GM18505 (cell line): ENCODE measurements around the gene MCHR1.

ENCODE experiments used
- ATAC-seq: cut with Tn5 transposase; IDR thresholded peaks from one replicate; pipeline ENCODE4 v1.9.1; 2021; ENCODE audit not compliant: unreplicated experiment
- POLR2A ChIP-seq: IDR thresholded peaks from 4 replicates; pipeline ENCODE4 v1.6.1; 2011; ENCODE audit warnings: borderline replicate concordance; ENCODE audit not compliant: insufficient read depth, insufficient read length; ENCODE audit errors: extremely low read depth

MCHR1 gene

DNA sequence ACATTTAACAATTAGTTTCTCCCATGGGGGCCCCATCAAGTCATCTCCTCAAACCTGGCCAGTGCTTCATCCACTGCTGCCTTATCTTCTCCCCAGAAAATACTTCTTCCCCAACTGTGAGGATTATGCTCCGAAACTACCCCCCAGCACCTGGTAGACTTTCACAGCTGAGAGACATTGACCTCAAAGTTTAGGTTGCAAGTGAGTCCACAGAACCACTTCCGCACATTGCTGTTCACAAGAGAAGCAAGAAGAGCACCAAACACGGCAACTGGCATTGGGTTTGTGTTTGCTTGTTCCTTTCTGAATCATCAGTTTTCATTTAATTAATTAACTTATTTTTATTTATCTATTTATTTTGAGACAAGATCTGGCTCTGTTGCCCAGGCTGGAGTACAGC, 6.1 kb downstream of the MCHR1 start:
- no peak for ATAC-seq
- no peak for TF ChIP-seq POLR2A

DNA sequence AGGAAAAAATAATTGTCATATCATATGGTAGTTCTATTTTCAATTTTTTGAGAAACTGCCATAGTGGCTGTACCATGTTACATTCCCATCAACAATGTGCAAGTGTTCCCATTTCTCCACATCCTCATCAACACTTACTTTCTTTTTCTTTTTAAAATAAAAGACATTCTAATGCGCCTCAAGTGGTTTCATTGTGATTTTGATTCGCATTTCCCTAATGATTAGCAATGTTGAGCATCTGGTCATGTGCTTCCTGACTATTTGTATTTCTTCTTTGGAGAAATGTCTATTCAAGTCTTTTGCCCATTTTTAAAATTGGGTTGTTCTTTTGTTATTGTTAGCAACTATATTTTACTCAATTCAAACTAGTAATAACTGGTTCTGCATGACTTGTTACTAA, 8.4 kb downstream of the MCHR1 start:
- TF ChIP-seq POLR2A = no peak
- ATAC-seq = no peak

GRCh38 chr22:40690370-40690769, 11.1 kb downstream of the MCHR1 start:
- TF ChIP-seq POLR2A = no peak
- ATAC-seq = no peak

DNA sequence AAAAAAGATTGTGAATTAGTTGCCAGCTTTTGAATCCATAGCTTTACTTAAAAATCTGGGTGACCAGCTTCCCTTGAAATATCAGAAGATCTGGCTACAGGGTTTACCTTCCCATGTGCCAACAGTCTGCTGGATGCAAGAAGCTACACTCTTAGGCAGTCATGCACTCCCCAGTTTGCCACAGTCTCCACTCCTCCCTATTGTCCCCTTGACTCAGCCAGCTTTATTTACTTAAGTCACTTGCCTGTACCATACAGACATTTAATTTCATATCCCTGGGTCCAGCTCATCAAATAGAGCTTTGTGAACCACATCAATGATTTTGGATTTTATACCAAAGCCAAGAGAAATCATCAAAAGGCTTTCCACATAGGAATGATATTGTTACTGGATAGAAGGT, 12.2 kb downstream of the MCHR1 start:
- no peak for TF ChIP-seq POLR2A
- ATAC-seq = no peak

DNA sequence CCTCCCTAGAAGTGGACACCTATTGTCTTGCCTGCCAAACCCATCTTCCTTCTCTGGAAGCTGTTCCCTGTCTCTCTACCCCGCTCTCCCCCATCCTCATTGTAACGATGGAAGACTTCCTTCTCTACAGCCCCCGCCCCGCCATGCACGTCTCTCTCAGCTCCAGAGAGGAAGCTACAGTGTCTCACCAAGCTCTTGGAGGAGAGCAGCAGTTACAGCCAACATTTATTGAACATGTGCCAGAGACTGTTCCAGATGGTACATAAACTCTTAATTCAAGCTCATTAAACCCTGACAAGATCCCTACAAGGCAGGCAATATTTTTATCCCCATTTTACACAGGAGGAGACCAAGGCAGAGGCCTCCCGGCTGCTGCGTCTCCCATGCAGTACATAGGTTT, 15.1 kb downstream of the MCHR1 start:
- ATAC-seq = no peak
- TF ChIP-seq POLR2A = no peak

DNA sequence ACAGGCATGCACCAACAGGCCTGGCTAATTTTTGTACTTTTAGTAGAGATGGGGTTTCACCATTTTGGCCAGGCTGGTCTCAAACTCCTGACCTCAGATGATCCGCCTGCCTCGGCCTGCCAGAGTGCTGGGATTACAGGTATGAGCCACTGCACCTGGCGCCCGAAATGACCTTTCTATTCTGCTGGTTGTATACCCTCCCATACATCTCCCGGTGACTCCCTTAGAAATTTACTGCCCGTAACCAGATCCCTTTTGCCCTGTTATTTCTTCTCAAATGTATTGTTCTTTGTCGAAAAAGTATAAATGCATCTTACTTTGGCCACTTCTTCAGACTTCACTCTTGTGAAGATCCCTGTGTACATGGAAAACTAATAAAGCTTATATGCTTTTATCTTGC, 22.0 kb downstream of the MCHR1 start:
- no peak for TF ChIP-seq POLR2A
- no peak for ATAC-seq

DNA sequence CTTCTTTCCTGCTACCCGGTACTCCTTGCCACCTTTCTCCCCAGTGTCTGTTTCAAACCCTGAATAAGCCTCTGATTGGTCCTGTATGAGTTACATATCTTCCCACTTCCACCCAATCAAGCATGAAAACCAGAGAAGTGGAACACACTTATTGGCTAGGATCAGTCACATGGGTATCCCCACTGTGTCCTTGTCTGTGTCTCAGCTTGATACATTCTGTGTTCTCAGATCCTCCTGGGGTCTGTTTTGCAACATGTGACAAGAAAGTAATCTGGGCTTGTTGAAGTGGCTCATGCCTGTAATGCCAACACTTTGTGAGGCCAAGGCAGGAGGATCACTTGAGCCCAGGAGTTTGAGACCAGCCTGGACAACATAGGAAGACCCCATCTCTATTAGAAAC, 23.9 kb downstream of the MCHR1 start:
- TF ChIP-seq POLR2A = no peak
- ATAC-seq = no peak

- ATAC-seq = no peak
These were observed 24.5 kb downstream of the MCHR1 start for GRCh38 chr22:40703736-40704135.

GRCh38 chr22:40705918-40706682, 26.8 kb downstream of the MCHR1 start:
- no peak for TF ChIP-seq POLR2A
- ATAC-seq = no peak

More at GRCh38 chr22:40703736-40704135, 24.5 kb downstream of the MCHR1 start:
- TF ChIP-seq POLR2A = no peak

DNA sequence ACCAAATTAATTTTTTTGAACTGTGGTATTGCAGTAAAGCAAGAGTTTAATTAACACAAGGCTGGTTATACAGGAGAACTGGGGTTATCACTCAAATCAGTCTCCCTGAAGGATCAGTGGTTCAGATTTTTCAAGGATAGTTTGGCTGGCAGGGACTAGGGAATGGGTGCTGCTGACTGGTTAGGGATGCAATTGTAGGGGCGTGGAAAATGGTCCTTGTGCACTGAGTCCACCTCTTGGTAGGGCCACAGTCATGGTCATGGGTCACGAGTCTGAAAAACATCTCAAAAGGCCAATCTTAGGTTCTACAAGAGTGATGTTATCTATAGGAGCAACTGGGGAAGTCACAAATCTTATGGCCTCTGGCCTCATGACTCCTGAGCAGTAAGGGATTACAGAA, 27.9 kb downstream of the MCHR1 start:
- TF ChIP-seq POLR2A = no peak
- no peak for ATAC-seq

- ATAC-seq = no peak
- TF ChIP-seq POLR2A = no peak
These were observed 28.9 kb downstream of the MCHR1 start for GRCh38 chr22:40708177-40708576.

GRCh38 chr22:40709752-40710413, 30.6 kb downstream of the MCHR1 start:
- no peak for ATAC-seq
- no peak for TF ChIP-seq POLR2A

GRCh38 chr22:40712311-40712710, 33.0 kb downstream of the MCHR1 start:
- TF ChIP-seq POLR2A = no peak
- no peak for ATAC-seq
